DOHH2 (cell line): ENCODE data around the gene OR10H3.

Experiments
- CTCF ChIP-seq: fragments of 200-600 bp; sonication (generic); IDR thresholded peaks from one replicate; pipeline ENCODE4 v1.5.1; 2014; ENCODE audit warnings: antibody characterized with exemption, mild to moderate bottlenecking, low read depth, low read length; ENCODE audit not compliant: poor library complexity, severe bottlenecking
- EZH2phosphoT487 ChIP-seq: fragments of 200-600 bp; sonication (generic); IDR thresholded peaks from 2 replicates; pipeline ENCODE4 v1.6.1; 2017; ENCODE audit warnings: borderline replicate concordance, mild to moderate bottlenecking, antibody characterized with exemption, low read length, moderate library complexity, mixed read lengths

GRCh38 chr19:15779756-15780476 lies 42.1 kb downstream of the OR10H3 start:
- no peak for TF ChIP-seq CTCF
- TF ChIP-seq EZH2phosphoT487: no peak
